Measurements from ENCODE around the gene CEP83.

DNA sequence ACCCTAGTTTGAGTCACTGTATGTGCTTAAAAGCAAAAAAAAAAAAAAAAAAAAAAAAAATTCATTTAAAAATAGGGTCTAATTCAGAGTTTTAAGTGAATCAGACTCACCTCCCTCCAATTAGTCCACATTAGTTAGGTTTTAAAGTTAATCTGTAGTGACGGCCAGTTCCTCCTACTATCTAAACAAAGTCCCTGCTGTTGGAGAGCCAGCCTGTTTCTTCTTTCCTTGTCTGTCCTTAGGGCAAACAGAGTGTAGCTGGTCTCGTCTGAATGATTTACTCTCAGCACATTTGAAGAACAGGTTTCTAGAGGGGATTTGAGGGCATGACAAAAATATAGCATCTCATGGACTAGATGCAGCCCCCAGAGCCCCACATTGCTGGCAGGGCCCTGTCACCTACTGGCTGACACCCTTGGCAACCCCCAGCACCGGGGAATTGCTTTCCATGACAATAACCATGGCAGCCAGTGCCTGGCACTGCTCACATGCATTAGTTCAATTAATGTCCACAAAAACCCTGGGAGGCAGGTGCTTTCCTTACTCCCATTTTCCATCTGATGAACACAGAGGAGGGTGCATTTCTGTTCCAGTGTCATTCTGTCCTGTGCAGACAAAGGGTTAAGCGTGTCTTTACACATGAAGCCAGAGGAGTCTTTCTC lies 173.0 kb downstream of the CEP83 start:
- TF ChIP-seq, protein P1, sequence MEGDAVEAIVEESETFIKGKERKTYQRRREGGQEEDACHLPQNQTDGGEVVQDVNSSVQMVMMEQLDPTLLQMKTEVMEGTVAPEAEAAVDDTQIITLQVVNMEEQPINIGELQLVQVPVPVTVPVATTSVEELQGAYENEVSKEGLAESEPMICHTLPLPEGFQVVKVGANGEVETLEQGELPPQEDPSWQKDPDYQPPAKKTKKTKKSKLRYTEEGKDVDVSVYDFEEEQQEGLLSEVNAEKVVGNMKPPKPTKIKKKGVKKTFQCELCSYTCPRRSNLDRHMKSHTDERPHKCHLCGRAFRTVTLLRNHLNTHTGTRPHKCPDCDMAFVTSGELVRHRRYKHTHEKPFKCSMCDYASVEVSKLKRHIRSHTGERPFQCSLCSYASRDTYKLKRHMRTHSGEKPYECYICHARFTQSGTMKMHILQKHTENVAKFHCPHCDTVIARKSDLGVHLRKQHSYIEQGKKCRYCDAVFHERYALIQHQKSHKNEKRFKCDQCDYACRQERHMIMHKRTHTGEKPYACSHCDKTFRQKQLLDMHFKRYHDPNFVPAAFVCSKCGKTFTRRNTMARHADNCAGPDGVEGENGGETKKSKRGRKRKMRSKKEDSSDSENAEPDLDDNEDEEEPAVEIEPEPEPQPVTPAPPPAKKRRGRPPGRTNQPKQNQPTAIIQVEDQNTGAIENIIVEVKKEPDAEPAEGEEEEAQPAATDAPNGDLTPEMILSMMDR (conservative IDR thresholded peaks at IDR 0.05 in 1 of 2, IDR thresholded peaks at IDR 0.05 in 1 of 2; ENCODE audit: low read depth in 1 of 2, low read length in 2 of 2), result no peak
- TF ChIP-seq EZH2 (IDR thresholded peaks at IDR 0.05; ENCODE audit: low read length, missing control alignments), result no peak

Data from fibroblast of lung (primary cell).